HepG2 (cell line): ENCODE measurements around the gene CLDND2. TPM values are rescaled to one million over a fixed set of nuclear protein-coding genes. Genes with fewer than 3 reads are reported as not detected.
A peak's percentile ranks its signal among the peaks of the same experiment; 100 is the strongest.

ENCODE experiments used
- ARNTL ChIP-seq: sonication (generic); formaldehyde crosslinking; IDR thresholded peaks from 2 replicates; pipeline ENCODE4 v1.4.0; 2020; ENCODE audit warnings: mild to moderate bottlenecking, missing genetic modification reagents
- CC2D1A ChIP-seq: sonication (generic); formaldehyde crosslinking; IDR thresholded peaks from 2 replicates; pipeline ENCODE4 v1.8.1; 2023; ENCODE audit warnings: mild to moderate bottlenecking, missing genetic modification reagents
- CCAR2 ChIP-seq: fragments of 200-400 bp; formaldehyde crosslinking; optimal IDR thresholded peaks from 2 replicates; pipeline ENCODE3; 2018; ENCODE audit warnings: low read depth, mild to moderate bottlenecking, low read length, moderate library complexity
- EZH2 ChIP-seq: conservative IDR thresholded peaks from 2 replicates; pipeline ENCODE4 v1.6.1; 2012; ENCODE audit warnings: mild to moderate bottlenecking, low read depth, low read length, moderate library complexity
- FOSL2 ChIP-seq: sonication (generic); formaldehyde crosslinking; IDR thresholded peaks from 2 replicates; pipeline ENCODE4 v1.4.0; 2020; ENCODE audit warnings: missing genetic modification reagents
- FOXO1 ChIP-seq: sonication (generic); formaldehyde crosslinking; IDR thresholded peaks from 2 replicates; pipeline ENCODE4 v1.4.0; 2020; ENCODE audit warnings: missing genetic modification reagents
- MBD4 ChIP-seq: IDR thresholded peaks from 2 replicates; pipeline ENCODE4 v1.6.1; 2012; ENCODE audit warnings: low read length, inconsistent platforms, borderline replicate concordance
- NFE2 ChIP-seq: sonication (generic); formaldehyde crosslinking; IDR thresholded peaks from 2 replicates; pipeline ENCODE4 v1.4.0; 2020; ENCODE audit warnings: missing genetic modification reagents
- NR2F1 ChIP-seq, 2 experiments: fragments of 450-650 bp in 1 of 2; formaldehyde crosslinking in 1 of 2; IDR thresholded peaks; 2 replicates each; pipeline versions ENCODE4 v1.5.0 to v1.6.1; 2016 to 2020; ENCODE audit warnings: mild to moderate bottlenecking in 1 of 2, missing compliant biosample characterization in 1 of 2, missing genetic modification reagents in 1 of 2, moderate library complexity in 1 of 2
- REXO4 ChIP-seq: sonication (generic); formaldehyde crosslinking; IDR thresholded peaks from 2 replicates; pipeline ENCODE4 v1.8.0; 2022; ENCODE audit warnings: missing genetic modification reagents, mild to moderate bottlenecking, borderline replicate concordance
- RFXAP ChIP-seq: sonication (generic); formaldehyde crosslinking; IDR thresholded peaks from 2 replicates; pipeline ENCODE4 v1.4.0; 2020; ENCODE audit warnings: missing genetic modification reagents, borderline replicate concordance
- SMARCC2 ChIP-seq: fragments of 450-650 bp; IDR thresholded peaks from 2 replicates; pipeline ENCODE4 v1.6.1; 2017; ENCODE audit warnings: antibody characterized with exemption, mild to moderate bottlenecking
- SRSF1 ChIP-seq: fragments of 200-400 bp; formaldehyde crosslinking; optimal IDR thresholded peaks from 2 replicates; pipeline ENCODE3; 2017; ENCODE audit warnings: mild to moderate bottlenecking, low read depth, low read length, moderate library complexity
- TERF1 ChIP-seq: sonication (generic); formaldehyde crosslinking; IDR thresholded peaks from 2 replicates; pipeline ENCODE4 v1.8.0; 2022; ENCODE audit warnings: mild to moderate bottlenecking, missing genetic modification reagents, moderate library complexity
- TOE1 ChIP-seq: sonication (generic); formaldehyde crosslinking; IDR thresholded peaks from 2 replicates; pipeline ENCODE4 v1.4.0; 2020; ENCODE audit warnings: mild to moderate bottlenecking, missing genetic modification reagents
- TOPORS ChIP-seq: sonication (generic); formaldehyde crosslinking; IDR thresholded peaks from 2 replicates; pipeline ENCODE4 v1.8.0; 2023; ENCODE audit warnings: mild to moderate bottlenecking, missing genetic modification reagents
- ZC3H13 ChIP-seq: sonication (generic); formaldehyde crosslinking; IDR thresholded peaks from 2 replicates; pipeline ENCODE4 v1.8.1; 2023; ENCODE audit warnings: mild to moderate bottlenecking, missing genetic modification reagents, moderate library complexity
- ZFP37 ChIP-seq: sonication (generic); formaldehyde crosslinking; IDR thresholded peaks from 2 replicates; pipeline ENCODE4 v1.4.0; 2020; ENCODE audit warnings: missing genetic modification reagents, borderline replicate concordance
- ZNF121 ChIP-seq: sonication (generic); formaldehyde crosslinking; IDR thresholded peaks from 2 replicates; pipeline ENCODE4 v1.5.0; 2020; ENCODE audit warnings: mild to moderate bottlenecking, missing genetic modification reagents
- ZNF326 ChIP-seq: sonication (generic); formaldehyde crosslinking; IDR thresholded peaks from 2 replicates; pipeline ENCODE4 v1.4.0; 2020; ENCODE audit warnings: missing genetic modification reagents, borderline replicate concordance
- ZNF382 ChIP-seq: sonication (generic); formaldehyde crosslinking; IDR thresholded peaks from 2 replicates; pipeline ENCODE4 v1.5.0; 2020; ENCODE audit warnings: missing genetic modification reagents, mild to moderate bottlenecking, borderline replicate concordance
- ZNF44 ChIP-seq: sonication (generic); formaldehyde crosslinking; IDR thresholded peaks from 2 replicates; pipeline ENCODE4 v1.5.1; 2020; ENCODE audit warnings: mild to moderate bottlenecking, missing genetic modification reagents
- ZNF530 ChIP-seq: sonication (generic); formaldehyde crosslinking; IDR thresholded peaks from 2 replicates; pipeline ENCODE4 v1.5.0; 2020; ENCODE audit warnings: low read depth, mild to moderate bottlenecking, missing genetic modification reagents
- ZNF562 ChIP-seq: sonication (generic); formaldehyde crosslinking; IDR thresholded peaks from 2 replicates; pipeline ENCODE4 v1.8.0; 2022; ENCODE audit warnings: missing genetic modification reagents, borderline replicate concordance
- ZNF569 ChIP-seq: sonication (generic); formaldehyde crosslinking; IDR thresholded peaks from 2 replicates; pipeline ENCODE4 v1.5.0; 2020; ENCODE audit warnings: mild to moderate bottlenecking, missing genetic modification reagents, moderate library complexity, borderline replicate concordance
- ZNF687 ChIP-seq: sonication (generic); formaldehyde crosslinking; IDR thresholded peaks from 2 replicates; pipeline ENCODE4 v1.5.1; 2020; ENCODE audit warnings: mild to moderate bottlenecking, missing genetic modification reagents, moderate library complexity
- ZNF841 ChIP-seq: sonication (generic); formaldehyde crosslinking; IDR thresholded peaks from 2 replicates; pipeline ENCODE4 v1.8.1; 2023; ENCODE audit warnings: missing genetic modification reagents, borderline replicate concordance
- polyA plus RNA-seq, 8 experiments: library from polyadenylated mRNA; depleted of rRNA in 3 of 8; stranded (reverse) in 7 of 8; unstranded in 1 of 8; fragments of >200 nt; fragmentation: Illumina TruSeq in 4 of 8; extraction: Trizol in 4 of 8; gene quantifications; 2 replicates each; pipeline versions ENCODE4 v1.2.1 to v1.2.3, GENCODE V29; 2011 to 2016; ENCODE audit warnings: low read depth in 4 of 8, missing spikeins in 1 of 8, mixed read lengths in 1 of 8; ENCODE audit not compliant: insufficient read depth in 1 of 8
- total RNA-seq, 5 experiments: library from RNA; depleted of rRNA; stranded (reverse); fragments of >200 nt; fragmentation: Illumina TruSeq; extraction: Trizol; gene quantifications; 2 replicates each; pipeline ENCODE4 v1.2.3, GENCODE V29; 2016; ENCODE audit warnings: low read depth in 1 of 5

CLDND2 gene
- total and polyA plus RNA-seq, 2 of the 13 experiments (the other 11 are each of a cell fraction or from before 2014, with no cell fraction given) = 0.84 to 1.8 TPM

GRCh38 chr19:51364200-51365106 lies 4.3 kb downstream of the CLDND2 start (continued):
- TF ChIP-seq TOE1 (CRISPR knock-in tag) (no peak), CCAR2 (no peak), ZNF44 (CRISPR knock-in tag) (no peak), SRSF1 (peak; percentile 1), ARNTL (no peak), NFE2 (CRISPR knock-in tag) (no peak), ZNF841 (CRISPR knock-in tag) (no peak), ZNF569 (CRISPR knock-in tag) (no peak), ZNF326 (CRISPR knock-in tag) (no peak), SMARCC2 (no peak), FOXO1 (CRISPR knock-in tag) (no peak; the same call in 1 of the 2 replicates), TERF1 (CRISPR knock-in tag) (no peak), ZNF687 (peak; percentile 92), NR2F1 (CRISPR knock-in tag; IDR thresholded peaks at IDR 0.05) (no peak), ZC3H13 (CRISPR knock-in tag) (no peak), ZNF121 (CRISPR knock-in tag) (no peak), CC2D1A (CRISPR knock-in tag) (no peak), ZNF530 (CRISPR knock-in tag) (no peak), EZH2 (no peak), MBD4 (no peak), FOSL2 (CRISPR knock-in tag) (peak; percentile 76), RFXAP (CRISPR knock-in tag) (no peak), ZNF562 (CRISPR knock-in tag) (no peak), ZNF382 (CRISPR knock-in tag) (no peak), TOPORS (CRISPR knock-in tag) (no peak), ZFP37 (CRISPR knock-in tag) (no peak), REXO4 (no peak)
